NOMO-1 treated with dmso at 0.1 percent for 144 hours (cell line): Measurements from ENCODE around the gene SSBP4.

ENCODE experiments used
- DNase-seq: peaks from one replicate; lab custom pipeline; 2025; ENCODE audit not compliant: unreplicated experiment; lab: John Stamatoyannopoulos, UW

SSBP4 gene

DNA sequence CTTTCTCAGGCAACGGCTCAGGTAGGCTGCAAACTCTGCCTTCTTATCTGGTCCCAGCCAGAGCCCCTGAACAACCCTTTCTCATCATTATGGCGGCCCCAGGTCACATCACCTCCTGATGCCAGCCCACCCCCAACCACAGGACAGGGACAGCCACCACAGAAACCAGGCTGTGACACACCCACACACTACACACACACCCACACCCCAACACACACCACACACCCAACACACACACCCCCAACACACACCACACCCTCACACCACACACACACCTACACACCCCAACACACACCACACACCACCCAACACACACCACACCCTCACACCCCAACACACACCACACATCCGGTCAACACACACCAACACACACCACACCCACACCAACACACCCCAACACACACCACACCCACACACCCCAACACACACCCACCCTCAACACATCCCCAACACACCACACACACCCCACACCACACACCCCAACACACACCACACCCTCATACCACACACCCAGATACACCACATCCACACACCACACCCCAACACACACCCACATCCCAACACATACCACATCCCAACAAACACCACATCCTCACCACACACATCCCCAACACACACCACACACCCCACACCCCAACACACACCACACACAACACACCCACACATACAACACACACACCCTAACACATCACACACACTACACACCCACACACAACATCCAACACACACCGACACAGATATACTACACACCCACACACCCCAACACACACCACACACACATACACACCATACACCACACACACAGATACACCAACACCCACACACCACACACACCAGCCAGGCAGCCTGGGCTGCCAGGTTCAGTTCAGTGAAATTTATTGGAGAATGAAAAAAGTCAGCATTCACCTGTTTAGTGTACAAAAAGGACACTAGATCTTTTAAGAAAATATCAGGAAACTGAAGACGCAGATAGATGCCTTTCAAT is 22.9 kb downstream of the SSBP4 start:
- no peak for DNase-seq

DNA sequence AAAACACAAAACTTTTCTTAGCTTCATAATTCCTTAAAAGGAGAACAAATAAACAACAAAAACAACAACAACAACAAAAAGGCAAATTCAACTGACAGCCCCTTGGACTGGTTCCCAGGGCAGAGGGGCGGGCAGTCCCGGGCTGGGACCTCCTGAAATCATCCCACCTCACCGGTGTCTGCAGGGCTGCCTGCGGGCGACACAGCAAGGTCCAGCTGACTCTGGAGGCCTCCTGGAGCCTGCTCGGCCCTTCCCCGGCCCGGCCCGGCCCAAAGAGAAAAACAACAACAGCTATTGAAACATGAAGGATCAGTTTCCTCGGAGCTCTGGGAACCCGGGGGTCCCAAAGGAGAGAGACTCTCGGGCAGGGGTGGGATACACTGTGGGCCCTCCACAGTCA is 23.7 kb downstream of the SSBP4 start:
- no peak for DNase-seq

DNA sequence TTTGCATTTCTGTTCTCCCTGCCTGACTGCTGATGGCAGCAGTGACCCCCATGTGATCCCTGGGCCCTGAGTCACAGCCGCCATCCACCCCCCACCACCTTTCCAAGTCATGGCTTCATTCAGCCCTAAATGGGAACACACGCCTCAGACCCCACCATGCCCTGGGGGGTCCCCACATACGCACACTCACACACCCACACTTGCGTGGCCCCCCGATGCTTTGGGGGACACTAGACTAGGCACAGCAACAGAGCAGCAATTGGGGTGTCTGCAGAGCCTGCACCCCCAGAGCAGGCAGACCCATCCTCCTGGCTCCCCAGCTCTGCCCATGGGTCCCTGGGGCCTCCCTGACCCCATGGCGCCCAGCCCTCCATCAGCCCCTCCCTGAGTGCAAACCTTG is 24.2 kb downstream of the SSBP4 start:
- no peak for DNase-seq

DNA sequence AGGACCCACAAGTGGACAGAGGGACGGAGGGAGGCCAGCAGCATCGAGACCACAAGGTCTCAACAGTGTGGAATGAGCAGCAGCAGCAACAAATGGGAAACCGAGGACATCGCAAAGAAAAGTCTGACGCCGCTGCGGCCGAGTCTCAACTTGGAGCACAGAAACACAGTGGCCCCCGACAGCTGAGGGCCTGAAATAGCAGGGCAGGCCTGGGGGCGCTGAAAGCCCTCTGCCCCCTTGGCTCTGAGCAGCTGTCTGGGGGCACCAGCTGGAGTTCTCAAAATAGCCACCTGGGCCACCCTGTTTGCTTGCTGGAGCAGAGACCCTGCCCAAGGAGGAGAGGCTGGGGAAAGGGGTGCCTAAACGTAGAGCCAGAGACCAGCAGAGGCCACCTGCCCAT is 24.6 kb downstream of the SSBP4 start:
- DNase-seq = no peak

DNA sequence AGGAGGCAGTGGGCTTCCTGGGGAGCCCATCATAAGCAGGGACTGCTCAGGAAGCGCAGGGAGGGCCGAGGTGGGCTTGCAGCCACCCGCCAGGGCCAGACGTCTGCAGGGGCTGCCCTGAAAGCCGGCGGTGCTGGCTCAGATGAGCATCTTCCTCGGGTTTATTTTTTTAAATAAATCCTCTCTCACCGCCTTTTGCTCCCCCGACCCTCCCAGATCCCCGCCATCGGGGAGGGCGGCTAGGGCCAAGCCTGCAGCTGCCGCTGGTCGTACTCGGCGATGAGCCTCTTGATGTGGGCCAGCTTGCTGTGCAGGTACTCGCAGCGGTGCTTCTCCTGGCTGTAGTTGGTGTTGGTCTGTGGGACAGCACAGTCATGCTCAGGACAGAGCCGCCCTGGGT is 25.3 kb downstream of the SSBP4 start:
- DNase-seq = no peak

DNA sequence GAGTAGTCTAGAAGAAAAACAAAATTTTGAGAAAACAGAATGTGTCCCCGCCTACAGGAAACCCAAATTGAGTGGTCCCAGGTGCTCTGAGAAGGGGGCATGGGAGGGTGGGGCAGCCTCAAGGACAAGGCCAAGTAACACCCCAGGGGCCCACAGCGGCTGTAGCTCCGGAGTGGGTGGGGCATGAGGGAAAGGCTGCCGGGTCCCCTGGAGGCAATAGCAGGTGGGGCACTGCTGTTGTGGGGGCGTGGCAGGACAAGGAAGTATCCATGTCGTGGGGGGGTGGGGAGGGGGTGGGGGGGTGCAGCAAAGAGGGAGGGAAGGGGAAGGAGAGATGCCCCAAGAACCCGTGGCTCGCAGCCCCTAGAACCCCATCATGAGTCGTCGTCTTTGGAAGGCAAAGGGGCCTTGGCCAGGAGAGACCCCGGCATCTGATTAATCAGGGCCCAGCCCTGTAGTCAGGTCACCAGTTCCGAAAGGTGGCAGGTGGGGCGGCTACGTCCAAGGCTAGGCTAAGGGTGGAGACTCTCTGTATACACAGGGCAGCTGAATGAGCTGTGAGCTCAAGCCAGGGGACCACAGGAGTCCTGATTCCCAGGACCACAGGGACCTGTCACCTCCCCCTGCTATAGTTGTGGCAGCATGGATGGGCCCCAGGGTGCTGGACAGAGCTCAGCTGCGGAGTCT is 26.2 kb downstream of the SSBP4 start:
- DNase-seq = no peak

DNA sequence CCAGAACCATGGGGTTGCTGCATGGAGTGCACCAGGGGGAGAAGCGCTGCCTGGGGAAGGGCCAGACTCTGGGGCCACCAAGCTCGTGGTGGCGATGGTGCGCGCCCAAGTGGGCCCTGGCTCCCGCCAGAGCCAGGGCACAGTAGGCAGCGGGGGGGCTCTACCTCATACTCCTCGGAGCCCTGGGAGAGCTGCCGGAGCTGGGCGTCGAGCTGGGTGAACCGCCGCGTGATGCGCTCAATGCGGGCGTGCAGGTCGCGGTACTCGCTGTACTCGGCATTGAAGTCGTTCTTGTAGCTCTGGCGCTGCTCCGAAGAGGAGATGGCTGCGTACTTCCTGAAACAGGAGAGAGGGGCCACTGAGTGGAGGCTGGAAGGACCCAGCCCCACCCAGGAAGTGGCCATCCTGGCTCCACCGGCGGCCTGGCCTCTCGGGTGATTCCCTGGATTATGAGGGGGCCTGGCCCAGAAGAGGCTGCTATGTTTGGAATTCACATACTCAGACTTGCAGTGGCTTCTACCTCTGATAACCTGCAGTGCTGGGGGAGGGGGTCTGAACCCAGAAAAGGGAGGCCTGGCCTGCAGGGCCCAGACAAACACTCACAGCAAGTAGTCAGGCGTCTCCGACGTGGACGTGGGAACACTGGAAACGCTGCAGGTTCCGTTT is 27.1 kb downstream of the SSBP4 start:
- no peak for DNase-seq

DNA sequence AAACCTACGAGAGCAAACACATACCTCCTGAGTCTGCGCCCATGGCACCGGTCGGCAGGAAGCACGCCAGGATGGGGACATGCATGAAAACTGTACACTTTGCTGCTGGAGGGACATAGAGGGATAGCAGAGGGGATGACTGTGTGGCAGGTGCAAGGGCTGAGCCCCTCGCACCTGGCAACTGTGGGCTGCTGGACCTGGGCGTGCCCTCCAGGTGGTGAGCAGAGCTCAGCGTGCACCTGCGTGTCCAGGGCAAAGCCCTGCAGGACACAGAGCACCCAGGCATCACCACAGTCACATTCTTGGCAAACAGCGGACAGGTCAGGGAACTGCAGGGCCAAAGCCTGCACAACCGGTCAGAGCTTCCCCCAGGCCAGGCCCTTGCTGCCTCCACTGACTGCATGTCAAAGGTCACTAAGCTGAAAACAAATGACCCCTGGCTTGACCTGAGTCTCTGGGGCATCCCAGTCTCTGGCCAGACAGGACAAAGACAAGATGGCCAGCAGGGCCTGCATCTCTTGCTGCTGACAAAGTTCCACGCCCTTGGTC is 27.7 kb downstream of the SSBP4 start:
- DNase-seq = no peak

DNA sequence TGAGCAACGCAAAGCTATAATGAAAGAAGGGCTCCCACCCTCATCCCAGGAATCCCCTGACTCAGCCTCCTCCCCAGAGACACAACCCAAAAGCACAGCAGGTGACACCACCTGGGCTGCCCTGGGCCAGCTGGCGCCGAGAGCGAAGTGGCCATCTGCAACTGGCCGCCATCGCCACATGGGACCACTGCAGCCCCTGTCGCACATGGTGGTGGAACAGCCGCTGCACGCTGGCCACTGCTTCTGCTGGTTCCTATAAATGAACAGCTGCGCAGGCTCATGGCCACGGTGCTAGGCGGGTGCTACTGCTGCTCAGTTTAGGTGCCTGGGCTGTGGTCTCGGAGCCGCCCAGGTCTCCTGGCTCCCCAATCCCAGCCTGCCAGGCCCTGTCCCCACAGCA is 30.4 kb downstream of the SSBP4 start:
- DNase-seq = no peak

DNA sequence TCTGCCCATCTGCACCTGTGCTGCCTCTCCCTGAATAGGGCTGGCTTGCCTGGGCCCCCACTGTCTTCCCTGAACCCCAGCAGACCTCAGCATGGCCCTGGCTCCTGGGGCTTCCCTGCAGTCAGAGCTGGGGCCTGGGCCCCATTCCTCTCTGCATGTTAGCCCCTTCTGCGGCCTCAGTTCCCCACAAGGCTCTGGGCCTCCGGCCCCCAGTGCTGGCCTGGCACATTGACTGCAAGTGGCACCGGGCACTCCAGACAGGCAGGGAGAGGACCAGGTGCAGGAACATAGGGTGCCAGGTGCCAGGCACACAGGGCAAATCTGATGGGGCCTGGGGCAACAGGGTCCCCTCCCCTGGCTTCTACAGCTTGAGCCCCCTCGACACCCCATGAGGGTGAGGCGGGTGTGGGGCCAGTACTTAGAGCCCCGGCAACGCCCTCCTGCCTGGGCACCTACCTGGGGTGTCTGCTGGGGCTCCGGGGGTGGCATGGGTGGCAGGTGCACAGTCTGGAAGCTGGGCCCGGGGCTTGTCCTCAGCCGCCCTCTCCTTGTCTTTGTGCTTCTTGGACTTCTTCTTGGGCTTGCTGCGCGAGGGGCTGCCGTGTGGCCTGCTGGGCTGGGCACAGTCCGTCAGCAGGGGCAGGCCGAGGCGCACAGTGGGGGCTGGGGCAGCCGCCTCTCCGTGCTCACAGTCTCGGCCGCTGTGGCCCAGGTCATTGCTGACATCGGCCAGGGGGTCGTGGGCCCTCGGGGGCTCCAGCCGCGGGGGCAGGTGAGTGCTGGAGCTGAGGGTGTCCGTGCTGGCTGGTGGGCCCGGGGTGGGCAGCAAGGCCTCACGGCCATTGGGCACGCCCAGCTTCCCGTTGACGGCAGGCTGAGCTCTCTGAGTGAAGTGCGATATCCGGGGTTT is 31.1 kb downstream of the SSBP4 start:
- no peak for DNase-seq

DNA sequence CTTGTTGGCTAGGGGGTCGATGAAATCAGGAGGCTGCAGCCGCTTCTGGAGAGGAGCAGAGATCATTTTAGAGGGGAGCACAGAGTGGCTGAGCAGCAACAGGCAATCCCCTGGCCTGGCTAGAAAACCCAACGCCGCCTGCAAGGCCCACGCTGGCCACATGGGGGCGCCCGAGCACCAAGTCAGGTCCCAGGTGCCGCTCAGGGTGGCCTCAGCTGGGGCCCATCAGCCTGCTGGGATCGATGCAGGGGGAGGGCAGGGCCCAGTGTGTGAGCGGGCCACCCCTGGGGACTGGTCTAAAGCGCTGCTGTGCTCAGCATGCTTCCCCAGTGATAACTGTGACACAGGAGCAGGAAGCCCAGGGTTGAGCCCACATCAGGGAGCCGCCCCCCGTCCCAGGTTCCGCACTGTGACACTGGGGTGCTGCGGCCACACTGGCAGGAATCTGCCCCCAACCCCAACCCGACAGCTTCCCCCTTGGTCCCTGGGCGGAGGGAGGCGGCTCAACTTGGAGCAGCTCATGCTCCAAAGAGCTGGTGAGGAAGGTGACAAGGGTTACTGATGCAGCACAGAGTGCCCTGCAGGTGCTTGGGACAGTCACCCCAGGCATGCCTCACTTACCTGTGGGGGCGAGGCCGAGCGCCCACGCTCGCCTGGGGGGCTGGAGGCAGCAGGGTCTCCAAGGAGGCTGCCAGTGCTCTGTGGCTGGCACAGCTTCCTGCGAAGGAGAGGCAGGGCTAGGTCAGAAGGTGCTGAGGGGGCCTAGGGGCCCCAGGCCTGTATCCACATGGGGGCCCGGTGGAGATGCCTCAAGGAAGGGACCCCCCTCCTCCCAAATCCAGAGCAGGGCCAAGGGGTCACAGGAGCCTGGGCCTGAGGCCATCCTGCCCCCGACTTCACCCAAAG is 32.0 kb downstream of the SSBP4 start:
- no peak for DNase-seq

DNA sequence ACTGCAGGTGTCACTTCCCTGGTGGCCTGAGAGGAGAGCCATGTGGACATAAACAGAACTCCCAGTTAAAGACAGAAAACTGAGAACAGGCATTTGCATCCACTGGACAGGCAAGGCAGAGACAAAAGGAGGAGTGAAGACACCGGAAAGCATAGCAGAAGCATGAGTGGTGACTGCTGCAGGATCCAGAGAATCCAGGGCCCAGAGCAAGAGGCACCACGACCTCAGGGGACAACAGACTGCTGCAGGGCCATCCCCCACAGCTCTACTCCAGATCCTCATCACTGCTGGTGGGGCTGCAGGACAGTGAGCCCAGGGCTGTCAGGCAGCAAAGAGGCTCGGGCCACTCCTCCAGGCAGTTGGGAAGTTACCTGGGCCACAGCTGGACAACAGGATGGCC is 33.2 kb downstream of the SSBP4 start:
- DNase-seq = no peak

DNA sequence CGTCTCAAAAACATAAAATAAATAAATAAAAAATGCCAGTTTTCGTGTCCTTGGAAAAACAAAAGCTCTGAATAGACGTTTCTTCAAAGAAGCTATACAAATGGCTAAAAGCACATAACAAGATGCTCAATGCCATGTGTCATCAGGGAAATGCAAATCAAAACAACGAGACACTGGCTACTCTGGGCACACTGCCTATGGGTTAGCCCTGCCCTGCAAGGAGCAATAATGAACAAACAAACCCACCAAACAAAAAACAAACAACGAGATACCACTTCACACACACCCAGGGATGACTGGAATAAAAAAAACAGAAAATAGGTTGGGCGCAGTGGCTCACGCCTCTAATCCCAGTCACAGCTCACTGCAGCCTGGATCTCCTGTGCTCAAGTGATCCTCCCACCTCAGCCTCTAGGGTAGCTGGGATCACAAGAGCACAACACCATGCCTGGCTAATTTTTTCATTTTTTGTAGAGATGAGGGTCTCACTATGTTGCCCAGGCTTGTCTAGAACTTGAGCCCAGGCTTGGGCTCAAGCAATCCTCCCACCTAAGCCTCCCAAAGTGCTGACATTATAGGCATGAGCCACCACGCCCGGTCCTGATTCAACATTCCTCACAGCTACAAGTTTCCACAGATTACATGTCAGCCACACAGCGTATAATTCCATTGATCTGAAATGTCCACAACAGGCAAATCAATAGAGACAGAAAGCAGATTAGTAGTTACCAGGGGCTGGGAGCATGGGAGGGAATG is 34.2 kb downstream of the SSBP4 start:
- DNase-seq = no peak

DNA sequence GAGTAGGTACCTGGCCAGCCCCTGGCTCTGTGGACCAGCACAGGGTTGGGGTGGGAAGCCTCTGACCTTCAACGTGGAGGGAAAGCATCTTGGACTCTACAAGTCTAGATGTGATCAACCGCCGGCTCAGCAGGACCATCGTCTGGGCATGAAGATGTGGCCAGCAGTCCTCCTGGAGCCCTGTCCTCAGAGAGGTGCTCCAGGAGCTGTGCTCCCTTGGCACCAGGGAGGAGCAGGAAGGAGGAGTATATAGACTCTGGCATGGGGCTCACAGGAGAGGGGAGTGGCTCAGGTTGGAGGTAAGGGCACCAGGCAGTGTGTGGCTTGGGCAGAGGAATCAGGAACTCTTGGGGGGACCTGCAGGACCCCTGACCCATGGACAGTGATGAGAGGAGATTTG is 37.1 kb downstream of the SSBP4 start:
- no peak for DNase-seq

DNA sequence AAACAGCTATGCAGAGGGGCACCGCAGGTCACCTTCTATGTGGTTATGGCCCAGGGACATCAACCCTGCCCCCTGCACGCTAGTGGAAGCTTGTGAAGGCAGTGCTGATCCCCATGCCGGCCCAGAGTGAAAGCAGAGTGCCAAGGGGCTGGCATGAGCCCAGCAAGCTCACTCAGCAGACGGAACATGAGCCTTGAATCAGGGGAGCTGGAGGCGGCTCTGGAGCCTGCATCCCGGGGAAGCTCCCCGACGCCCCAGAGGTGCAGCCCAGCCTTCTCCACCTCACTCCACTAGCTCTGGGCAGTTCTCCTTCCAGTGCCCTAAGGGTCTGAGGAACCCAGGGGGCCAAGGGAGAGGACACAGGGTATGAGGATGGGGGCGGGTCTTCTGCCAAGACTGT is 37.8 kb downstream of the SSBP4 start:
- DNase-seq = no peak

DNA sequence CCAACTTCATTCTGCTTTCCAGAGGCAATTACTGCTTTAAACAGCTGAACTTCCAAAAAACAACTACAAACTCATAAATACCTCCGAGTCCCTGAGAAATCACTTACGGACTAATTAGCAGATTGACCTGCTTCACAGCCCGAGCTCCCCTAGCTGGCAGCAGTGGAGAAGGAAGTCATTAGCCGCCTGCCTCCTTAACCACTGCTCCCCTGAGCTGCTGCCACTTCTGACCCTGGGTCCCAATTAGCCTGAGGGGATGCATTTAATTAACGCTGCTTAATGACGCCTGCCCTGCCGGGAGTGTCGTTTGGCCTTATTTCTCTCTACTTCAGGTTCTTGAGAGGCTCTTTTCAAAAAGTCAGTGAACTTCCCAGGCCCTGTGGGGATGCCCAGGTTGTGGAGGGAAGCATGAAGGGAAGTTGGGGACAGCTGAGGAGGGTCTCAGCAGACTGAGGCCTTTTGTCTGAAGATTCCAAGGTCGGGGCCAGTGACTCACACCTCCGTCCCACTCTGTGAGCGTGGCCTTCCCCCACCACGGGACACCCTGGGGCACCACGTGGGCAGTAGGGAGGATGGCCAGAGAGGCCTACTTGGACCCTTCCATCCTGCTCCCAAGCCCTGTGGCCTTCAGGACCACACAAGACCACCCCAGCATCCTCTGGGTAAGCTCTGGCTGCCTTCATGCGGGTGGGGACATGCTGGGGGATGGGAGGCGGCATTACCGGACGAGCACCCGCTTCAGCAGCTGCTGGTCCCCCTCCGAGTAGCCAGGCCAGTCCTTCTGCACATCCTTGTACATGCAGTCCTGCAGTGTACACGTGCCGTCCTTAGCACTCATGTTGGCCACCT is 38.5 kb downstream of the SSBP4 start:
- no peak for DNase-seq

DNA sequence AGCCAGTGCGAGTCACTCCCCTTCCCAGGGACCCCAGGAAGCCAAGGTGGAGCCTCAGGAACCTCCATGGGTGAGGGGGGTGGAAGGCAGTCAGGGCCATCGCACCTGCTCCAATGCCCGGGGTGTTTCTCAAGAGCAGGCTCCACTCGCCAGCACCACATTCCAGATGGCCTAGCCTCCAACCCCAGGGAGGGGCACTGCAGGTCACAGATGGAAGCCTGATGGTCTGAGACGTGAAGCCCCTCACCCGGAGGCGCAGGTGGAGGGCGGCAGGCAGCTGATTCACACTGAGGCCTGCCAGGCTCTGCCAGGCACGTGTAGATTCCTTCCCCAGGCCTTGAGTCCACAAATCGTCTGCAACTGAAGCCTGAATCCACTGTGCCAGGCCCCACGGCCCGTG is 41.7 kb downstream of the SSBP4 start:
- no peak for DNase-seq

DNA sequence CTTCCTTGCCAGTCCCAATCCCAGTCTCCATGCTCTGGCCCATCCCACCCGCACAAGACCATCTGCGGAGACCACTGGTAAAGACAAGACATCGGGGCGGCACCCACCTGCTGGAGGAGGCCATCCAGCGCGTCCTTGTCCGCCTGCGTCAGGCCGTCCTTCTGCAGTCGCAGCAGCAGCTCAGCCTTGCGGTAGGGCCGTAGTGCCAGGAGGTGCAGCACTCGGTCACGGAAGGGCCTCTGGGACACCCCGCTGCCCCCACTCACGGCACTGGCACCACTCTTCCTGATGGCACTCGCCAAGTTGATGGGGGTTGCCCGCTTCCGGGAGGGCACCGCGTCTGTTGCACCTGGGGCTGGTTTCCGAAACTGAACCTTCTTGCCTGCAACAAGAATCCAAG is 42.3 kb downstream of the SSBP4 start:
- no peak for DNase-seq
